GM18870 (cell line): ENCODE results near the gene XXYLT1.
A peak's percentile ranks its signal among the peaks of the same experiment; 100 is the strongest.

Experiments used
- ATAC-seq: cut with Tn5 transposase; IDR thresholded peaks from one replicate; pipeline ENCODE4 v1.9.1; 2021; ENCODE audit warnings: moderate library complexity; ENCODE audit not compliant: unreplicated experiment

XXYLT1 gene

DNA sequence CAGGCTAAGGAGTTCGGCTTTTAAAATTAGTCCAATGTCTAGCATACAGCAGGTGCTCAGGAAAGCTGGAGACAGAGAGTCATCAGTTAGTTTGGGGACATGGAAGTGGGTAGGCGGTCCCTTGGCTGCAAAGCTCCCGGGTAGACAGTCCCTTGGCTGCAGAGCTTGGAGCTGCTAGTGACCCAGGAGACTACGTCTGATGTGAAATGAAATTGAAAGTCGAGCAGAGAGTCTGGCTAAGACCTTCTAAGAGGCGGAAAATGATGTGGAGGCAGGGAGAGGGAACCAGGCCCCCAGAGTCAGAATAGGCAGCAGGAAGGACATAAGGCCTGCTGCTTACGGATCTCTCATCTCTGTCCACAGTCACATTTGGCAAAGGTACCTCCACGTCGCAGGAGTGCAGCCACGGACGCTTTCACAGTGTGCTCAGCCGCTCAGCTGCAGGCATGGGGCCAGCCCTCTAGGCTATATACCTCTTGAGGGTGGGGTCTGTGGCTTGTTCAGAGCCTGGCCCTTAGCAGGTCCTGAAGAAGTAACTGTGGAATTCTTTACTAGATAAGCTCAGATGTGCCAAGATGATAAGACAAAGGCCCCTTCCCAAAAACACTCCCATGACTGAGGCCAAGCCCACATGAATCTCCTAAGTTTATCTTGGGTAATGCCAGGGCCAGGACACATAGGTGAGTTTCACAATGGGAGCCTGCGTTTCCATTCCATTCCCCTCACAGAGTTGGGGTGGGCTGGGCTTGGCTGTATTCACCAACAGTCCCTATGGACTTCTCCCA, 131.7 kb downstream of the XXYLT1 start:
- ATAC-seq = peak; percentile 57

GRCh38 chr3:195137638-195138588, 133.0 kb downstream of the XXYLT1 start:
- no peak for ATAC-seq

- no peak for ATAC-seq
Measured at GRCh38 chr3:195135917-195136316, 135.0 kb downstream of the XXYLT1 start.

DNA sequence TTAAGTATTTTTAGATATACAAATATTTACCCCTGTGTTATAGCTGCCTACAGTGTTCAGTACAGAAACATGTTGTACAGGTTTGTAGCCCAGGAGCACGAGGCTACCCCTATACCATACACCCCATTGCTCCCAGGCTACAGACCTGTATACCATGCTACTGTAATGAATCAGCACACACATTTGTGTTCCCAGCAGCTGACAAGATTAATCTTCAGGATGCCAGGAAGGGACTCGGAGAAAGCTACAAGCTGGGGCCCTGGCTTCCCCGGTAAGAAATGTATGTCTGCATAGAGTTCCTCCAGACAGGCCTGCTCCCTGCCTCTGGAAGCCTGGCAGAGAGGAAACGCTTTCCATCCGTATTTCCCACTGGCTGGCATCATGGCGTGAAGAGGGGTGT, 136.5 kb downstream of the XXYLT1 start:
- no peak for ATAC-seq

- no peak for ATAC-seq
Measured at GRCh38 chr3:195133462-195133861, 137.5 kb downstream of the XXYLT1 start.

GRCh38 chr3:195133013-195133412, 137.9 kb downstream of the XXYLT1 start:
- ATAC-seq = no peak

DNA sequence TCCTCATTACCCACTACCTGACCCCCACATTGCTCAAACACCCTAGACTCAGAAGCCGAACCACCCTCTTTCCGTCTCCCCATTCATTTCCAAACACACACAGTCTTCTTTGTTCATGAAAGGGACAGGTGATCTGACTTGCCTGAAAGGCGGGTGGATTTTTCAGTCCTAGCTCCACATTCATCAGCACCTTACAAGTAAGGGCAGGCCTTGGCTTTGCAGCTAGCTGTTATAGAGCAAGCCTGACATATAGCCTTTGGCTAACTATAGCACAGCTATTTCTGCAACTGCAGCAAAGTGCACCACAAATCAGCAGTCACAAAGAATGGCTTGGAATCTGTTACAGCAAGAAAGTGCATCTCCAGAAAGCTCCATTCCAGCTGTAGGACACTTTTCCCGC, 139.8 kb downstream of the XXYLT1 start:
- no peak for ATAC-seq

- ATAC-seq = peak; percentile 92
Measured at GRCh38 chr3:195129644-195130492, 141.1 kb downstream of the XXYLT1 start.

GRCh38 chr3:195129072-195129643, 141.8 kb downstream of the XXYLT1 start:
- ATAC-seq = no peak

GRCh38 chr3:195128255-195129071, 142.5 kb downstream of the XXYLT1 start:
- no peak for ATAC-seq

DNA sequence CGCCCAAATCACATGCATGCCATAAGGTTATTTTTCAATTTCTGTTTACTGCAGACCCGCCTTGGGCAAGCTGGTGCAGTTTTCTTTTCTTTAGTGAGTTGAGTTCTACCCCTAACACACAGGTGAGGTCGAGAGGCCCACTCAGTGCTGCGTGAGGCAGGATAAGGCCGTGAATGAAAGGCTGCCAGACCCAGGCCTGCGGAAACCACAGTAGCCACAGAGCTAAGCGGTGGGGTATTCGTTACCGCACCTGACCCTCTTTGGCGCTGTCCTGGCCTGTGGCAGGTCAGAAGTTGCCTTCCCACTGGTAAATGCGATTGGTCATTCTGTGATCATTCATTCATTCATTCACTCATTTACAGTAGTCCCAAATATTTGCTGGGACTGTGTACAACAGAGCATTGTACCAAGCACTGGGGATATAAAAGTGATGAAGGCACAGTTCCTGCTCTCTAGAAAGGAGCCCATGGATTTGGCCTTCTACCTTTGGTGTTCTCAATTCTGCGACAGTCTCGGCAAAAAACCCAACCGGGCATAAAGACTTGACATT, 144.8 kb downstream of the XXYLT1 start:
- no peak for ATAC-seq

DNA sequence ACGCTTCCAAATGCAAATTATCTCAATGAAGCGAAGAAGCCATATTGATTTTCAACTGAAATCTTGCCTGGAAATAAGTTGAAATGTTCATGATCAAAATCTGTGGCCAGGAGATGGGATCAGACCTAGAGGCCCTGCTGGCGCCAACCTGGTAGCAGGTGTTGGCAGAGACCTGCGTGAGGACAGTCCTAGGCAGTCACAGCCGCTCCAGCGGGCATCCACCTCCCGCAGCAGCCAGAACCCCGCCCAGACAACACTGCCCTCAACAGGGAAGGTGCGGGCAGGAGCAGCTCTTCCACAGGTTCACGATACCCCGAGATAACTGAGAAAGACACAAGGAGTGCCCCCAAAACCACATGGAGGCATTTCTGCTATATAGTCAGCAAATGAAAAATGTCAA, 145.3 kb downstream of the XXYLT1 start:
- ATAC-seq = no peak

DNA sequence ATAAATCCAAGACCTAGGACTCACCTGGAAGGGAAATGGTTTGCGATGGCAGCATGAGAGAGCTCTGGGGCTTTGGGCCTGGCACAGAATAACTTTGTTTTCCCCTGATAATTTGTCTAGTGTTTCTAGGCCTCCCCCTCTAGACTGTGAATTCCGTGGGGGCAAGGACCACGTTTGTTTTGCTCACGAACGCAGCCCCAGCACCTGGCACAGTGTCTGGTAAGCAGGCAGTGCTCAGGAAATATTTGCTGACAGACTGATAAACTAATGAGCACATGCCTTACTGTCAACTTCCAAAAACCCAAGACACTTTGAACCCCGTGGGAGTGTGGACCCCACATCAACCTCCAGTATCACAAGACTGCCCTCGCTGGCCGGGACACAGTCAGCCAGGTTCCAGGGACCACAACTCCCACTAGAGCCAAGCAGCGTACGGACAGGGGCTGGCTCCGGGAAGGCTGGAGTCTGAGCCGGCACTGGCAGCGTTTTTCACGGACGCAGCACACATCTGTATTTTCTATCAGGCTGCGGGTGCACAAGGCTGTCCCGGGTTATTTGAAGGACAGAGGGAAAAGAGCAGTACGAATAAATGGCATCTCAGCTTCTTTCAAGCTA, 146.5 kb downstream of the XXYLT1 start:
- no peak for ATAC-seq

DNA sequence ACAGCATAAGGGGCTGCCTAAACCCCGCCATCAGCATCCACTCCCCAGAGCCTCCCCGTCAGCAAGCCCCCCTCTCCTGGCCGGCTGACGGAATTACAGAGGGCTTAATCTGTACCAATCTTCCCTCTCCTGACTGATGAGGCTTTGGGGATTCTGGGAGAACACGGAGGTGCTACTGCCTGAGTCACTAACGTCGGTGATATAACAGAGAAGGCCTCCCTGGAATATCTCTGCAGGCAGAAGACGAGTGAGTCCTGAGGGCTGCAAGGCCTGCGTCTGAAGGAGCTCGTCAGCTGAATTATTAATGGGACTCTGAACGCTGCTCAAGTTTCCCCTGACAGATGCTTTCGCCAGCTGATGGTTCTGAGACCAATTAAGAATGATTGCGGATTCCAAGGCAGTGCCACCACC, 147.7 kb downstream of the XXYLT1 start:
- no peak for ATAC-seq

DNA sequence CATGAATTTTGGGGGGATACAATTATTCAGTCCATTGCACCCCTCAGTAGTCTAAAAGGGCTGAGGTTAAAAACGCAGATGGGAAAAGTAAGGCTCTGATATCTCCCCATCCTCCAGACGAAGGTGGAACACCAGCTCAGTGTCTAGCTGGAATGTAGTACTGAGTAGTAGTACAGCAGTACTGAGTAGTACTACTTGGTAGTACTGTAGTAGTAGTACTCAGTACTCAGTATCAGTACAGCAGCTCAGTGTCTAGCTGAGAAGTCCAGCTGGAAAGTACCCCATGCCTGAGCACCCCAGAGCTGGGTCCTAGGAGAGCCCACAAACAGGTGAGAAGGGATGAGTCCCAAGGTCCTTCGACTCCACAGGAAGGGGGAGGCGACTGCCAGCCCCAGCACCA, 148.7 kb downstream of the XXYLT1 start:
- ATAC-seq = no peak

DNA sequence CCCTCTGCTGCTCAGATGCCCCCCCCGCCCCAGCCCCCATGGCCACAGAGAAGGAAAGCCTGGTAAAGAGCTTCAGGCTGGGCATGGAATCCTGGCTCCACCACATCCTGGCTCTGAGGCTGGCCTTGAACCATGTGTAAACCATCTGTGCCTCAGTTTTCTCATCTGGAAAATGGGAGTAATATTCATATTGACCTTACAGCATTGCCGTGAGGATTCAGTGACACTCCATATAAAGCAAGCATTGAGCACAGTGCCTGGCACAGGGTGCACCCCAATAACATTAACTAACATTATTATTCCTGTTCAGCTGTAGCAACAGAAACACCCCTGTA, 150.7 kb downstream of the XXYLT1 start:
- ATAC-seq = no peak

DNA sequence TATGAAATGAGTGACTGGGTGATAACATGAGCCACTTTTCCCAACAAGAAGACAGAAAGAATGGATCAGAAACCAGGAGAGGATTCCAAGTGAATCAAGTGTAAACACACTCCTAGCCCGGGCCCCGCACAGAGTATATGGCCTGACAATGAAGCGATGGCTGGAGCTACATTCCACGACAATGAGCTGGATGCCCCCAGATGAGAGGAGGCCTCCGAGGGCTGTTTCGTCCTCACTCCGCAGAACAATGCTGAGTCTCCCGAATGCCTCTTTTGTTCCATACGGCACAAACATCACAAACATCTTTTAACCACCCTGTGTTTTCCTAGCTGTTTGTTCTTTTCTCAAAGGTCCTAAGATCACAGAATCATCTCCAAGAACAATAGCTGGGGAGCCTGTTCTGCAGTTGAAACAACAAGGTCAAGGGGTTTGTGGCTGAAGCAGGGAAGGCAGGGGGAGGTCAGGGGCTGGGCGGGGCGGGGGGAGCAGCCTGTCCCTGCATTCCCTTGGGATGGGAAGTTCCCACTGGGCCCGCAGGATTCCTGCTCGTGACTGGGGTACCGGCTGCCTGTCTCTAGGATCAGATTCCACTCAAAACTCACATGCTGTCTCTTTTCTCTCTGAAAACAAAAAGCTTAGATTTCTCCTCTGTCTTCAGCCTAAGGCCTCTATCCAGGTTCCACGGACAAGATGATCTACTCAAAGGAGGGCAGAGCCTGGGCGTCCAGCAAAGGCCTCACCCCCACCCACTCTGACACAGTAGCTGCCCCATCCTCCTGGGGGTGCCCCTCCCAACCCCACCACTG, 151.3 kb downstream of the XXYLT1 start:
- no peak for ATAC-seq

DNA sequence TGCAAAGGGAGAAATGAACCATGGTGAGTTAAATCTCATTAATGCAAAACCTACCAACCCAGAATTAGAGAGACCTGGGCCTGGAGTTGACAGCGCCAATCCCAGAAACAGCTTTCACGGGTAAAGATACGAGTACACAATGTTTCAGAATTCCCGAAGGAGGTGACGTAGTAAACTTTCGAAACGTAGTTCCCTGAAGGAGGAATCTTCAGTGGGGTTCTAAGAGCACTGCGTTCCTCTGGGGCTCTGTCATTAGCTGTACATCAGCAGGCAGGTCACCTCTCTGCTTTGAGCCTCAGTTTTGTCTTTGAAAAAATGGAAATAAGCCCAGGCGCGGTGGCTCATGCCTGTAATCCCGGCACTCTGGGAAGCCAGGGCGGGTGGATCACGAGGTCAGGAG, 152.3 kb downstream of the XXYLT1 start:
- no peak for ATAC-seq
